A549 (cell line): Measurements from ENCODE around the gene ESR1. TPM values are rescaled to one million over a fixed set of nuclear protein-coding genes. Genes with fewer than 3 reads are reported as not detected.
A peak's percentile ranks its signal among the peaks of the same experiment; 100 is the strongest.

Source experiments
- ATAC-seq, 2 experiments: fragments of 200-7000 bp in 1 of 2; fragments of >200 bp in 1 of 2; cut with Nextera tagmentation in 1 of 2; cut with Tn5 transposase in 1 of 2; 3 replicates each; pipeline versions ENCODE4 v1.8.0 to v1.9.1; 2018 to 2020; ENCODE audit warnings: mild to moderate bottlenecking in 1 of 2, moderate library complexity in 1 of 2
- CTCF ChIA-PET: fragments of 300-600 bp; sonication (Branson Sonifier 250); formaldehyde crosslinking; extraction: SDS; loops from one replicate; lab custom pipeline; 2021; ENCODE audit warnings: antibody characterized with exemption, inconsistent platforms; lab: Yijun Ruan, JAX
- POLR2A ChIA-PET: fragments of 350-600 bp; formaldehyde crosslinking; extraction: SDS; loops from one replicate; lab custom pipeline; 2021; ENCODE audit warnings: antibody characterized with exemption, inconsistent platforms; lab: Yijun Ruan, JAX
- DNase-seq, 2 experiments: peaks; one replicate each; pipeline versions ENCODE4 v3.0.0 to v3.0.0-alpha.2; 2011 to 2016; ENCODE audit warnings: low read depth in 1 of 2, low spot score in 1 of 2
- FAIRE-seq: peaks from 2 replicates; lab custom pipeline; 2011; peaks lifted over from hg19 to GRCh38; lab: Jason Lieb, UNC
- H3K27ac ChIP-seq, 2 experiments: fragments of >200 bp; sonication (Bioruptor Twin); formaldehyde crosslinking; 3 replicates each; pipeline ENCODE4 v1.5.1; 2016 to 2017
- H3K4me1 ChIP-seq: fragments of >200 bp; sonication (Bioruptor Twin); formaldehyde crosslinking; 3 replicates; pipeline ENCODE4 v1.6.1; 2016
- H3K4me2 ChIP-seq: fragments of >200 bp; sonication (Bioruptor Twin); formaldehyde crosslinking; 3 replicates; pipeline ENCODE4 v1.6.1; 2016
- H3K4me3 ChIP-seq: fragments of >200 bp; sonication (Bioruptor Twin); formaldehyde crosslinking; 3 replicates; pipeline ENCODE4 v1.5.1; 2016
- H3K9me3 ChIP-seq: fragments of >200 bp; sonication (Bioruptor Twin); formaldehyde crosslinking; 3 replicates; pipeline ENCODE4 v1.6.1; 2016
- CBX2 ChIP-seq: fragments of 200-600 bp; sonication (generic); IDR thresholded peaks from 2 replicates; pipeline ENCODE4 v1.6.1; 2016; ENCODE audit warnings: low read depth, mild to moderate bottlenecking, borderline replicate concordance
- CBX8 ChIP-seq: fragments of 200-600 bp; sonication (generic); IDR thresholded peaks from 2 replicates; pipeline ENCODE4 v1.6.1; 2016
- CHD4 ChIP-seq: fragments of 200-600 bp; sonication (generic); IDR thresholded peaks from 2 replicates; pipeline ENCODE4 v1.6.1; 2016; ENCODE audit warnings: antibody characterized with exemption, mild to moderate bottlenecking, borderline replicate concordance
- CTCF ChIP-seq: fragments of >200 bp; sonication (Bioruptor Twin); formaldehyde crosslinking; IDR thresholded peaks from 3 replicates; pipeline ENCODE4 v1.5.1; 2016
- EHF ChIP-seq: fragments of 250-450 bp; sonication (Bioruptor Pico); IDR thresholded peaks from 2 replicates; pipeline ENCODE4 v1.5.0; 2020; ENCODE audit warnings: mild to moderate bottlenecking
- EP300 ChIP-seq, 2 experiments: fragments of >200 bp; sonication (Bioruptor Twin); formaldehyde crosslinking; IDR thresholded peaks; 2 replicates in 1 of 2; 3 replicates in 1 of 2; pipeline ENCODE4 v1.6.1; 2016 to 2017
- FOSB ChIP-seq: fragments of 250-450 bp; sonication (Bioruptor Pico); IDR thresholded peaks from 2 replicates; pipeline ENCODE4 v1.5.0; 2020; ENCODE audit warnings: mild to moderate bottlenecking, moderate library complexity
- FOSL2 ChIP-seq, 2 experiments: fragments of 450-650 bp in 1 of 2; fragments of >200 bp in 1 of 2; sonication (Bioruptor Twin) in 1 of 2; formaldehyde crosslinking; IDR thresholded peaks; 2 replicates each; pipeline versions ENCODE4 v1.5.0 to v1.6.1; 2016 to 2020; ENCODE audit warnings: mild to moderate bottlenecking in 1 of 2, moderate library complexity in 1 of 2
- GATA3 ChIP-seq: IDR thresholded peaks from 2 replicates; pipeline ENCODE4 v1.6.1; 2012; ENCODE audit warnings: borderline replicate concordance
- HDAC2 ChIP-seq: fragments of 200-600 bp; sonication (generic); IDR thresholded peaks from 2 replicates; pipeline ENCODE4 v1.6.1; 2016
- HES2 ChIP-seq: fragments of >200 bp; sonication (Bioruptor Twin); formaldehyde crosslinking; IDR thresholded peaks from 2 replicates; pipeline ENCODE4 v1.6.1; 2016
- HEYL ChIP-seq: fragments of 250-450 bp; sonication (Bioruptor Pico); IDR thresholded peaks from 2 replicates; pipeline ENCODE4 v1.8.0; 2021; ENCODE audit warnings: mild to moderate bottlenecking, moderate library complexity
- HMGXB4 ChIP-seq: fragments of 250-450 bp; sonication (Bioruptor Pico); IDR thresholded peaks from 2 replicates; pipeline ENCODE4 v1.5.0; 2021; ENCODE audit warnings: mild to moderate bottlenecking, moderate library complexity, borderline replicate concordance
- HOXB13 ChIP-seq: fragments of 250-450 bp; sonication (Bioruptor Pico); IDR thresholded peaks from 2 replicates; pipeline ENCODE4 v1.5.0; 2020; ENCODE audit warnings: low read depth, mild to moderate bottlenecking, moderate library complexity
- JUN ChIP-seq, 2 experiments: fragments of >200 bp; sonication (Bioruptor Twin); formaldehyde crosslinking; IDR thresholded peaks; 2 replicates in 1 of 2; 3 replicates in 1 of 2; pipeline ENCODE4 v1.6.1; 2016 to 2017
- KDM5A ChIP-seq: fragments of 200-600 bp; sonication (generic); IDR thresholded peaks from 2 replicates; pipeline ENCODE4 v1.6.1; 2016; ENCODE audit warnings: antibody characterized with exemption, mild to moderate bottlenecking
- MAFK ChIP-seq: fragments of 450-650 bp; IDR thresholded peaks from 2 replicates; pipeline ENCODE4 v1.6.1; 2014; ENCODE audit not compliant: partially characterized antibody
- MYC ChIP-seq: IDR thresholded peaks from 2 replicates; pipeline ENCODE4 v1.6.1; 2012; ENCODE audit warnings: mild to moderate bottlenecking, inconsistent platforms, low read length, improper control_type of control experiment, borderline replicate concordance
- NFE2L2 ChIP-seq: fragments of 150-350 bp; conservative IDR thresholded peaks from 2 replicates; pipeline ENCODE4 v1.6.1; 2014; ENCODE audit warnings: low read length
- POLR2A ChIP-seq: IDR thresholded peaks from 2 replicates; pipeline ENCODE4 v1.6.1; 2012; ENCODE audit warnings: mild to moderate bottlenecking, low read length
- RAD21 ChIP-seq, 2 experiments: fragments of >200 bp in 1 of 2; sonication (Bioruptor Twin) in 1 of 2; formaldehyde crosslinking in 1 of 2; IDR thresholded peaks in 1 of 2; conservative IDR thresholded peaks in 1 of 2; 2 replicates in 1 of 2; 3 replicates in 1 of 2; pipeline ENCODE4 v1.6.1; 2012 to 2018; ENCODE audit warnings: inconsistent platforms in 1 of 2
- RARB ChIP-seq: fragments of 250-450 bp; sonication (Bioruptor Pico); IDR thresholded peaks from 2 replicates; pipeline ENCODE4 v1.8.0; 2021; ENCODE audit warnings: mild to moderate bottlenecking, moderate library complexity
- RCOR1 ChIP-seq: fragments of 150-350 bp; IDR thresholded peaks from 2 replicates; pipeline ENCODE4 v1.6.1; 2014; ENCODE audit warnings: antibody characterized with exemption, low read length, low read depth
- REST ChIP-seq: fragments of 200-600 bp; sonication (generic); IDR thresholded peaks from 2 replicates; pipeline ENCODE4 v1.6.1; 2016; ENCODE audit warnings: antibody characterized with exemption, mild to moderate bottlenecking, moderate library complexity
- SMC3 ChIP-seq: fragments of >200 bp; sonication (Bioruptor Twin); formaldehyde crosslinking; IDR thresholded peaks from 3 replicates; pipeline ENCODE4 v1.6.1; 2018; ENCODE audit warnings: inconsistent platforms
- SREBF2 ChIP-seq: fragments of 450-650 bp; IDR thresholded peaks from 2 replicates; pipeline ENCODE4 v1.6.1; 2014; ENCODE audit warnings: mild to moderate bottlenecking, moderate library complexity
- TP53 ChIP-seq: fragments of 250-450 bp; sonication (Bioruptor Pico); IDR thresholded peaks from 2 replicates; pipeline ENCODE4 v1.5.0; 2021; ENCODE audit warnings: mild to moderate bottlenecking, moderate library complexity
- ZSCAN20 ChIP-seq: fragments of 250-450 bp; sonication (Bioruptor Pico); IDR thresholded peaks from 2 replicates; pipeline ENCODE4 v1.8.0; 2022; ENCODE audit warnings: mild to moderate bottlenecking, moderate library complexity
- WGBS: methylation state at CpG from one replicate; pipeline ENCODE4 v1.1.6; 2017; ENCODE audit errors: missing lambda C conversion rate; 5-methylcytosine and 5-hydroxymethylcytosine counted together
- polyA plus RNA-seq, 4 experiments: library from polyadenylated mRNA; depleted of rRNA in 3 of 4; stranded (reverse); fragments of >200 nt; fragmentation: RNase III in 1 of 4; extraction: RNeasy Plus Mini Kit Qiagen cat#74134 plus additional on column Dnase treatment in 1 of 4; gene quantifications; 2 replicates in 3 of 4; 3 replicates in 1 of 4; pipeline ENCODE4 v1.2.3, GENCODE V29; 2011 to 2017

The ESR1 gene
- polyA plus RNA-seq, 2 of the 4 experiments (the other 2 are of a cell fraction) = not detected

- no peak overlapping the region for H3K27ac ChIP-seq
These were observed 44.2 kb upstream of the ESR1 start for GRCh38 chr6:151763303-151763702.

GRCh38 chr6:151763938-151764680, 43.4 kb upstream of the ESR1 start:
- H3K4me1 ChIP-seq = no peaks in the 10 kb centered on the region
- WGBS = 20% methylated on average over 20 of the region's 20 CpGs
- H3K27ac ChIP-seq = no peak overlapping the region
- peak; percentile 99 to 100 for ATAC-seq
- H3K9me3 ChIP-seq = no peaks in the 10 kb centered on the region
- H3K4me2 ChIP-seq = peak overlapping the region; percentile 68
- no peak for FAIRE-seq
- peak overlapping the region; percentile 15; the same call in 1 of the 3 replicates for H3K4me3 ChIP-seq
- ChIA-PET CTCF (interaction anchor here (0.7 to 3.6 kb wide), 8 partner anchors 9 to 574 kb away, joined by 3 to 24 read pairs (median 6); no protein-coding TSS in a partner anchor), POLR2A (no interaction called here)
- DNase-seq = peak; percentile 53 to 58
- TF ChIP-seq ZSCAN20 (no peak), MYC (no peak), HOXB13 (CRISPR knock-in tag) (no peak), HMGXB4 (no peak), EP300 (IDR thresholded peaks at IDR 0.05) (no peak), POLR2A (no peak), CBX2 (no peak), KDM5A (no peak), RCOR1 (no peak), CTCF (peak; percentile 53), HEYL (CRISPR knock-in tag) (no peak), RAD21 (conservative IDR thresholded peaks at IDR 0.05 in 1 of 2, IDR thresholded peaks at IDR 0.05 in 1 of 2) (peak; percentile 49 to 58; a peak in 4 of 5 replicates), CHD4 (no peak), TP53 (CRISPR knock-in tag) (no peak), HES2 (no peak), NFE2L2 (no peak), REST (no peak), HDAC2 (no peak), FOSL2 (IDR thresholded peaks at IDR 0.05) (no peak), FOSL2 (CRISPR knock-in tag; IDR thresholded peaks at IDR 0.05) (no peak), MAFK (no peak), EHF (no peak), CBX8 (no peak)

More at GRCh38 chr6:151763303-151763702, 44.2 kb upstream of the ESR1 start:
- FAIRE-seq (no peak), DNase-seq (no peak), ATAC-seq (peak; percentile 65 to 79; a peak in 5 of 6 replicates)
- Histone ChIP-seq H3K4me1 (no peaks in the 10 kb centered on the region), H3K9me3 (no peaks in the 10 kb centered on the region), H3K4me2 (no peak overlapping the region), H3K4me3 (no peak overlapping the region)
- POLR2A ChIA-PET = no interaction called here
- WGBS = 57% methylated on average over 9 of the region's 9 CpGs
- no peak for TF ChIP-seq RARB (CRISPR knock-in tag)
- no peak for TF ChIP-seq SREBF2
- no peak for TF ChIP-seq FOSB (CRISPR knock-in tag)
- no peak for TF ChIP-seq SMC3
- no peak for TF ChIP-seq GATA3
- no peak for TF ChIP-seq JUN (IDR thresholded peaks at IDR 0.05)
- no peak for TF ChIP-seq HDAC2
- TF ChIP-seq HMGXB4 = no peak
- CTCF ChIA-PET = interaction anchor here (0.7 to 1.2 kb wide), 2 partner anchors 83 to 362 kb away, joined by 3 to 4 read pairs; no protein-coding TSS in a partner anchor
